Measurements from ENCODE around the gene COMTD1. TPM values are rescaled to one million over a fixed set of nuclear protein-coding genes. Genes with fewer than 3 reads are reported as not detected.

COMTD1 gene
- total RNA-seq, 3 donors from 2014 or later: 21.0 to 28.5 (median 21.7) TPM

DNA sequence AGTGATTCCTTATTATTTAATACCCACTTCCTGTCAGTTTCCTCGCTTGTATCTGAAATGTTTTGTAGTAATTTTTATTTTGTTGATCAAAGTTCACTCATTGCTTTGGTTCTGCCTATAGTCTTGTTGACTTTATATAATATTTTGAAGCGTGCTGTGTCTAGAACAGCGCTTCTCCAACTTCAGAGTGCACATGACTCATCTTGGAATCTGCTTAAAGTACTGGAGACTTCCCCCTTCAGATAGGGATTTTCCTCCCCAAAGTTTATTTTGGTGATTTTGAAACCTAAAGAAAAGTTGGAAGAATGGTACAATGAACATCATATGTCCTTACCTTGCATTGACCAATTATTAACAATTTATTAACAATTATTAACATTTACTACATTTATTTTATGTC, 5.8 kb downstream of the COMTD1 start:
- H3K4me3 ChIP-seq: no peak overlapping the region
- TF ChIP-seq POLR2AphosphoS5 (IDR thresholded peaks at IDR 0.05): no peak
- no peak for TF ChIP-seq POLR2A (IDR thresholded peaks at IDR 0.05)
- TF ChIP-seq, protein P1, sequence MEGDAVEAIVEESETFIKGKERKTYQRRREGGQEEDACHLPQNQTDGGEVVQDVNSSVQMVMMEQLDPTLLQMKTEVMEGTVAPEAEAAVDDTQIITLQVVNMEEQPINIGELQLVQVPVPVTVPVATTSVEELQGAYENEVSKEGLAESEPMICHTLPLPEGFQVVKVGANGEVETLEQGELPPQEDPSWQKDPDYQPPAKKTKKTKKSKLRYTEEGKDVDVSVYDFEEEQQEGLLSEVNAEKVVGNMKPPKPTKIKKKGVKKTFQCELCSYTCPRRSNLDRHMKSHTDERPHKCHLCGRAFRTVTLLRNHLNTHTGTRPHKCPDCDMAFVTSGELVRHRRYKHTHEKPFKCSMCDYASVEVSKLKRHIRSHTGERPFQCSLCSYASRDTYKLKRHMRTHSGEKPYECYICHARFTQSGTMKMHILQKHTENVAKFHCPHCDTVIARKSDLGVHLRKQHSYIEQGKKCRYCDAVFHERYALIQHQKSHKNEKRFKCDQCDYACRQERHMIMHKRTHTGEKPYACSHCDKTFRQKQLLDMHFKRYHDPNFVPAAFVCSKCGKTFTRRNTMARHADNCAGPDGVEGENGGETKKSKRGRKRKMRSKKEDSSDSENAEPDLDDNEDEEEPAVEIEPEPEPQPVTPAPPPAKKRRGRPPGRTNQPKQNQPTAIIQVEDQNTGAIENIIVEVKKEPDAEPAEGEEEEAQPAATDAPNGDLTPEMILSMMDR (IDR thresholded peaks at IDR 0.05): no peak
- H3K27me3 ChIP-seq: no peaks in the 10 kb centered on the region
- H3K27ac ChIP-seq: no peak overlapping the region
- H3K4me1 ChIP-seq: peaks cover 6 to 32% of the 10 kb centered on the region in 2 donors
- intact Hi-C loops (cut with DNase I; ENCODE audit: low total_unique reads): loop anchor here (10.0 kb wide), 1 partner anchor 125 kb away; a partner anchor contains a TSS
- no peaks in the 10 kb centered on the region for H3K9me3 ChIP-seq
- H3K36me3 ChIP-seq: no peaks in the 10 kb centered on the region
- no peak for DNase-seq (ENCODE audit: low spot score in 2 of 2)

DNA sequence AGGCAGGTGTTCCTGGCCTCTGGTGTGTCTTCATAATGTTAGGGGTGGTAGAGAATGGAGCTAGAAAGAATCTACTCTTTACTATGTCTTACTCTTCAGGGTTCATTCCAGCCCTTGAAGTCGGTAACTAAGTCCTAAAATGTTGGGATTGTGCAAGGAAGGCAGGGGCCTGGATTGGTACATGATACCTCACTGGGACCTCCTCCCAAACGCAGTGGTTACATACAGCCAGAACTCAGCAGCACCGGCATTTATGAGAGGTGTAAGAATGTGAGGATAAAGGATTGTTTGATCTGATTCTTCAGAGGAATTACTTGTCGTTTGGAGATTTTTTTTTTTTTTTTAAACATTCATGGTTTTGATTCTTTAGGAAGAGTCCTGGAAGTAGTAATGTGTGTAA, 6.9 kb downstream of the COMTD1 start:
- Histone ChIP-seq H3K9me3 (no peaks in the 10 kb centered on the region), H3K27ac (peak overlapping the region; percentile 52 to 66), H3K27me3 (no peaks in the 10 kb centered on the region), H3K4me3 (no peak overlapping the region), H3K4me1 (peaks cover under 1 to 39% of the 10 kb centered on the region in 2 donors), H3K36me3 (no peaks in the 10 kb centered on the region)
- intact Hi-C loops (cut with DNase I; ENCODE audit: low total_unique reads): no loop called here
- no peak for DNase-seq (ENCODE audit: low spot score in 2 of 2)
- TF ChIP-seq POLR2A (IDR thresholded peaks at IDR 0.05): no peak
- TF ChIP-seq POLR2AphosphoS5 (IDR thresholded peaks at IDR 0.05): no peak
- TF ChIP-seq, protein P1 (IDR thresholded peaks at IDR 0.05): no peak

DNA sequence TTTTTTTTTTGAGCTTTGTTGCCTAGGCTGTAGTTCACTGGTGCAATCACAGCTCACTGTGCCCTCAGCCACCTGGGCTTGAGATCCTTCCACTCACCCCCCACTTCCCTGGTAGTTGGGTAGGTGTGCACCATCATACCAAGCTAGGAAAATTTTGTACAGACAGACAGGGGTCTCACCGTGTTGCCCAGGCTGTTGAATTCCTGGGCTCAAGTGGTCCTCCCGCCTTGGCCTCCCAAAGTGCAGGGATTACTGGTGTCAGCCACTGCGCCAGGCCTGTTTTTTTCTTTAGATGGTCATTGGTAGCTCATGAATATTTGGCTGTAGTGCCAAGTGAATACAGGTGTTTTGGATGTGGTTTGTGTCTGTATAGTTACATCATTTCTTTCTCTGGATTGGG, 7.5 kb downstream of the COMTD1 start:
- Histone ChIP-seq H3K27ac (peak overlapping the region; percentile 52 to 66), H3K36me3 (no peaks in the 10 kb centered on the region), H3K4me3 (no peak overlapping the region), H3K9me3 (no peaks in the 10 kb centered on the region), H3K4me1 (peaks cover 4 to 34% of the 10 kb centered on the region in 2 donors), H3K27me3 (no peaks in the 10 kb centered on the region)
- TF ChIP-seq POLR2A (IDR thresholded peaks at IDR 0.05) (no peak), POLR2AphosphoS5 (IDR thresholded peaks at IDR 0.05) (no peak)
- TF ChIP-seq, protein P1 (IDR thresholded peaks at IDR 0.05): no peak
- no peak for DNase-seq (ENCODE audit: low spot score in 2 of 2)
- intact Hi-C loops (cut with DNase I; ENCODE audit: low total_unique reads): no loop called here

DNA sequence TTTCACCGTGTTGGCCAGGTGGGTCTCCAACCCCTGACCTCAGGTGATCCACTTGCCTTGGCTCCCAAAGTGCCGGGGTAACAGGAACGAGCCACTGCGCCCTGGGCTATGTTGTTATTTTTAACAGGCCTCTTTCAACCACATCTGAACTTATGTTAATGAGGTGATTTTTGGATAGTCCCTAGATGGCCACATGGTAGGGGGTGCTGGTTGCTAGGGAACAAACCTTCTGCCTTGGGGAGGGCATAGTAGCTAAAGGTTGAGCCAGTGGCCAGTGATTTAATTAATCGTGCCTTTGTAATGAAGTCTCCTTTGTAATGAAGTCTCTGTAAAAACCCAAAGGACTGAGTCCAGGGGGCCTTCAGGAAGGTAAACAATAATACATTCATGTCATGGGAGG, 9.1 kb downstream of the COMTD1 start:
- no peaks in the 10 kb centered on the region for H3K9me3 ChIP-seq
- intact Hi-C loops (cut with DNase I; ENCODE audit: low total_unique reads): no loop called here
- no peak overlapping the region for H3K4me3 ChIP-seq
- H3K36me3 ChIP-seq: no peaks in the 10 kb centered on the region
- peaks cover 4 to 30% of the 10 kb centered on the region in 2 donors for H3K4me1 ChIP-seq
- H3K27ac ChIP-seq: peak overlapping the region; percentile 95 to 96
- TF ChIP-seq POLR2A (IDR thresholded peaks at IDR 0.05) (no peak), POLR2AphosphoS5 (IDR thresholded peaks at IDR 0.05) (no peak)
- TF ChIP-seq, protein P1 (IDR thresholded peaks at IDR 0.05): no peak
- no peaks in the 10 kb centered on the region for H3K27me3 ChIP-seq
- no peak for DNase-seq (ENCODE audit: low spot score in 2 of 2)

DNA sequence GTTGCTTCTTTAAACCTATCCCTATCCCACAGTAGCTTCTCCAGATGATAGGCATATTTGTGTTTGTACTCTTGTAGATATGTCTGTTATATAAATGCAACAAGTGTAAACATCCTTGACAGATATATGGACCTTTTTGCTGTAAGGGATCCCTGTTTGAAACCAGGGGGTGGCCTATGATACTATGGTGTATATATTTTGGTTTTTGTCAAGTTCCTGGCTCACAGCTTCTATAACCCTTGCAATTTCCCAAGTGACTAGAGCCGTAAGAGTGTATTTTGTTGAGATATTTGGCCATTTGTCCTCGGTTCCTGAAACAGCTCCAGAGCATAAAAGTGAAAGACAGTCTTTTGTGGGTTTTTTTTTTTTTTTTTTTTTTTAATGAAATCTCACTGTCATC, 9.7 kb downstream of the COMTD1 start:
- peaks cover 4 to 30% of the 10 kb centered on the region in 2 donors for H3K4me1 ChIP-seq
- no peak for DNase-seq (ENCODE audit: low spot score in 2 of 2)
- no peaks in the 10 kb centered on the region for H3K9me3 ChIP-seq
- H3K36me3 ChIP-seq: no peaks in the 10 kb centered on the region
- peak overlapping the region in 2 of 3 donors; percentile 4 to 39 for H3K4me3 ChIP-seq
- intact Hi-C loops (cut with DNase I; ENCODE audit: low total_unique reads): no loop called here
- TF ChIP-seq, protein P1 (IDR thresholded peaks at IDR 0.05): no peak
- no peak for TF ChIP-seq POLR2AphosphoS5 (IDR thresholded peaks at IDR 0.05)
- TF ChIP-seq POLR2A (IDR thresholded peaks at IDR 0.05): no peak
- peak overlapping the region; percentile 95 to 96 for H3K27ac ChIP-seq
- no peaks in the 10 kb centered on the region for H3K27me3 ChIP-seq
